ENCODE measurements around the gene SESN1. TPM values are rescaled to one million over a fixed set of nuclear protein-coding genes. Genes with fewer than 3 reads are reported as not detected.

SESN1 gene
- polyA plus RNA-seq, 3 donors = 1.8 to 21.0 (median 3.1) TPM

GRCh38 chr6:109093732-109094415, 772 bp downstream of the SESN1 start:
- peak overlapping the region; percentile 94 to 95 for H3K27ac ChIP-seq (ENCODE audit: low read depth in 1 of 2, low read length in 2 of 2)
- no peak for TF ChIP-seq CTCF (IDR thresholded peaks at IDR 0.05)
- peak overlapping the region; percentile 93 for H2AFZ ChIP-seq (ENCODE audit: insufficient read depth, low read depth, low read length, poor library complexity, severe bottlenecking)
- H3K4me3 Mint-ChIP-seq = peak overlapping the region; percentile 94 to 99
- no peaks in the 10 kb centered on the region for H3K36me3 ChIP-seq (replicated peaks in 1 of 2; ENCODE audit: control insufficient read depth in 1 of 2, insufficient read depth in 2 of 2, low read length in 2 of 2)
- DNase-seq = peak in 1 of 3 donors; percentile 8
- no peaks in the 10 kb centered on the region for H3K9me3 Mint-ChIP-seq
- no peaks in the 10 kb centered on the region for H3K9me3 ChIP-seq (replicated peaks in 1 of 2; ENCODE audit: control insufficient read depth in 1 of 2, insufficient read depth in 1 of 2, low read length in 2 of 2)
- intact Hi-C loops (cut with micrococcal nuclease) = loop anchor here (5.0 to 10.0 kb wide), 5 partner anchors 291 to 1129 kb away; partner anchors contain the start of genes AK9 (in 1 of the 2), CD164 (in 1 of the 2), FIG4 (in 1 of the 2) and MICAL1 (in 1 of the 2)
- H3K9ac ChIP-seq (ENCODE audit: insufficient read depth, low read length, poor library complexity, severe bottlenecking) = peak overlapping the region; percentile 88
- H4K20me1 ChIP-seq (ENCODE audit: insufficient read depth, low read length) = peaks cover 41% of the 10 kb centered on the region
- peaks cover 26 to 48% of the 10 kb centered on the region in 2 donors for H3K4me1 ChIP-seq (ENCODE audit: control insufficient read depth in 1 of 2, insufficient read depth in 2 of 2, low read length in 2 of 2)
- 0% methylated on average over 16 of the region's 19 CpGs for WGBS (ENCODE audit: insufficient coverage)
- peak overlapping the region; percentile 93 for H3K4me2 ChIP-seq (replicated peaks; ENCODE audit: extremely low read depth, low read length, poor library complexity, severe bottlenecking)
- H3K36me3 Mint-ChIP-seq = peaks cover 2 to 10% of the 10 kb centered on the region in 2 donors
- peak overlapping the region; percentile 84 to 98 (median 86) for H3K4me3 ChIP-seq (replicated peaks in 1 of 3; ENCODE audit: low read depth in 2 of 3, low read length in 3 of 3)
- peak overlapping the region; percentile 85 to 100 (median 94) for H3K27ac Mint-ChIP-seq
- peaks cover 72% of the 10 kb centered on the region for H3K79me2 ChIP-seq (ENCODE audit: insufficient read depth, low read length)
- peaks cover 0 to 5% (median 0%) of the 10 kb centered on the region in 3 donors for H3K27me3 Mint-ChIP-seq (ENCODE audit: low read depth in 3 of 3)
- no peaks in the 10 kb centered on the region for H3K27me3 ChIP-seq (ENCODE audit: control insufficient read depth in 2 of 2, insufficient read depth in 2 of 2, low read length in 2 of 2)
- peaks cover 56% of the 10 kb centered on the region for H3K4me1 Mint-ChIP-seq

GRCh38 chr6:109092074-109092473, 2.6 kb downstream of the SESN1 start:
- Mint-ChIP-seq H3K36me3 (peaks cover 5 to 19% of the 10 kb centered on the region in 2 donors), H3K4me1 (peaks cover 60% of the 10 kb centered on the region), H3K9me3 (no peaks in the 10 kb centered on the region), H3K27ac (peak overlapping the region in 2 of 7 donors; percentile 45 to 51), H3K27me3 (ENCODE audit: low read depth in 3 of 3) (no peaks in the 10 kb centered on the region), H3K4me3 (peak overlapping the region; percentile 28 to 74)
- no peak for TF ChIP-seq CTCF (IDR thresholded peaks at IDR 0.05)
- Histone ChIP-seq H2AFZ (ENCODE audit: insufficient read depth, low read depth, low read length, poor library complexity, severe bottlenecking) (no peak overlapping the region), H3K27ac (ENCODE audit: low read depth in 1 of 2, low read length in 2 of 2) (no peak overlapping the region), H3K4me3 (replicated peaks in 1 of 3; ENCODE audit: low read depth in 2 of 3, low read length in 3 of 3) (peak overlapping the region in 2 of 3 experiments; percentile 84 to 86), H3K36me3 (replicated peaks in 1 of 2; ENCODE audit: control insufficient read depth in 1 of 2, insufficient read depth in 2 of 2, low read length in 2 of 2) (peaks cover 0 to 10% of the 10 kb centered on the region in 2 donors), H3K9ac (ENCODE audit: insufficient read depth, low read length, poor library complexity, severe bottlenecking) (no peak overlapping the region), H3K9me3 (replicated peaks in 1 of 2; ENCODE audit: control insufficient read depth in 1 of 2, insufficient read depth in 1 of 2, low read length in 2 of 2) (no peaks in the 10 kb centered on the region), H4K20me1 (ENCODE audit: insufficient read depth, low read length) (peaks cover 41% of the 10 kb centered on the region), H3K79me2 (ENCODE audit: insufficient read depth, low read length) (peaks cover 64% of the 10 kb centered on the region), H3K4me2 (replicated peaks; ENCODE audit: extremely low read depth, low read length, poor library complexity, severe bottlenecking) (peak overlapping the region; percentile 93), H3K4me1 (ENCODE audit: control insufficient read depth in 1 of 2, insufficient read depth in 2 of 2, low read length in 2 of 2) (peaks cover 31 to 56% of the 10 kb centered on the region in 2 donors), H3K27me3 (ENCODE audit: control insufficient read depth in 2 of 2, insufficient read depth in 2 of 2, low read length in 2 of 2) (no peaks in the 10 kb centered on the region)
- no CpG with 5 or more reads among the region's 1 CpG for WGBS (ENCODE audit: insufficient coverage)
- intact Hi-C loops (cut with micrococcal nuclease) = loop anchor here (5.0 to 10.0 kb wide), 5 partner anchors 293 to 1127 kb away; partner anchors contain the start of genes AK9 (in 1 of the 2), CD164 (in 1 of the 2), FIG4 (in 1 of the 2) and MICAL1 (in 1 of the 2)
- no peak for DNase-seq
